ENCODE measurements around the gene FPR3. TPM values are rescaled to one million over a fixed set of nuclear protein-coding genes. Genes with fewer than 3 reads are reported as not detected.

Gene FPR3
- total RNA-seq, 2 donors from 2014 or later: not detected

- no peak overlapping the region for H3K27ac Mint-ChIP-seq
- peaks cover 2 to 11% of the 10 kb centered on the region in 2 donors for H3K9me3 Mint-ChIP-seq
- no peaks in the 10 kb centered on the region for H3K4me1 Mint-ChIP-seq (ENCODE audit: low read depth)
- ATAC-seq (replicated peaks in 1 of 2): no peak
- no peak for DNase-seq
- H3K4me3 Mint-ChIP-seq: no peak overlapping the region
- H3K27me3 Mint-ChIP-seq (ENCODE audit: low read depth): peaks cover 13% of the 10 kb centered on the region
- H3K36me3 Mint-ChIP-seq (ENCODE audit: insufficient read depth in 2 of 2): peaks cover 4 to 7% of the 10 kb centered on the region in 2 donors
These were observed 8.1 kb upstream of the FPR3 start for GRCh38 chr19:51786646-51787494.

GRCh38 chr19:51788029-51788428 is 6.9 kb upstream of the FPR3 start:
- Mint-ChIP-seq H3K27me3 (ENCODE audit: low read depth) (peaks cover 9% of the 10 kb centered on the region), H3K27ac (no peak overlapping the region), H3K4me1 (ENCODE audit: low read depth) (no peaks in the 10 kb centered on the region), H3K4me3 (no peak overlapping the region), H3K36me3 (ENCODE audit: insufficient read depth in 2 of 2) (peaks cover 4 to 7% of the 10 kb centered on the region in 2 donors), H3K9me3 (peaks cover 4 to 14% of the 10 kb centered on the region in 2 donors)
- DNase-seq (no peak), ATAC-seq (replicated peaks in 1 of 2) (no peak)

- peaks cover 6 to 14% of the 10 kb centered on the region in 2 donors for H3K9me3 Mint-ChIP-seq
- no peak overlapping the region for H3K27ac Mint-ChIP-seq
- H3K4me3 Mint-ChIP-seq: no peak overlapping the region
- H3K27me3 Mint-ChIP-seq (ENCODE audit: low read depth): peaks cover 9% of the 10 kb centered on the region
- H3K4me1 Mint-ChIP-seq (ENCODE audit: low read depth): no peaks in the 10 kb centered on the region
- DNase-seq (no peak), ATAC-seq (replicated peaks in 1 of 2) (no peak)
- H3K36me3 Mint-ChIP-seq (ENCODE audit: insufficient read depth in 2 of 2): peaks cover 4 to 7% of the 10 kb centered on the region in 2 donors
These were observed 5.7 kb upstream of the FPR3 start for GRCh38 chr19:51789061-51789795.

- no peak for DNase-seq
- peaks cover 0 to 8% of the 10 kb centered on the region in 2 donors for H3K36me3 Mint-ChIP-seq (ENCODE audit: insufficient read depth in 2 of 2)
- no peak overlapping the region for H3K27ac Mint-ChIP-seq
- no peaks in the 10 kb centered on the region for H3K4me1 Mint-ChIP-seq (ENCODE audit: low read depth)
- H3K27me3 Mint-ChIP-seq (ENCODE audit: low read depth): peaks cover 14% of the 10 kb centered on the region
- ATAC-seq (replicated peaks in 1 of 2): no peak
- peaks cover 18% of the 10 kb centered on the region in 2 donors for H3K9me3 Mint-ChIP-seq
- no peak overlapping the region for H3K4me3 Mint-ChIP-seq
These were observed 2.0 kb upstream of the FPR3 start for GRCh38 chr19:51792932-51793331.

- DNase-seq (no peak), ATAC-seq (replicated peaks in 1 of 2) (no peak)
- peaks cover 14% of the 10 kb centered on the region for H3K27me3 Mint-ChIP-seq (ENCODE audit: low read depth)
- H3K9me3 Mint-ChIP-seq: peaks cover 15 to 17% of the 10 kb centered on the region in 2 donors
- no peak overlapping the region for H3K27ac Mint-ChIP-seq
- H3K4me3 Mint-ChIP-seq: no peak overlapping the region
- peaks cover 0 to 6% of the 10 kb centered on the region in 2 donors for H3K36me3 Mint-ChIP-seq (ENCODE audit: insufficient read depth in 2 of 2)
- no peaks in the 10 kb centered on the region for H3K4me1 Mint-ChIP-seq (ENCODE audit: low read depth)
These were observed 963 bp upstream of the FPR3 start for GRCh38 chr19:51793994-51794393.

- Mint-ChIP-seq H3K9me3 (peaks cover 15 to 19% of the 10 kb centered on the region in 2 donors), H3K27ac (no peak overlapping the region), H3K4me3 (no peak overlapping the region), H3K36me3 (ENCODE audit: insufficient read depth in 2 of 2) (peaks cover 5 to 6% of the 10 kb centered on the region in 2 donors), H3K4me1 (ENCODE audit: low read depth) (no peaks in the 10 kb centered on the region), H3K27me3 (ENCODE audit: low read depth) (peaks cover 14% of the 10 kb centered on the region)
- ATAC-seq (replicated peaks in 1 of 2): no peak
- no peak for DNase-seq
These were observed 1.3 kb downstream of the FPR3 start for GRCh38 chr19:51796195-51796679.

- no peak for ATAC-seq (replicated peaks in 1 of 2)
- H3K4me3 Mint-ChIP-seq: no peak overlapping the region
- peaks cover 5 to 6% of the 10 kb centered on the region in 2 donors for H3K36me3 Mint-ChIP-seq (ENCODE audit: insufficient read depth in 2 of 2)
- DNase-seq: no peak
- H3K4me1 Mint-ChIP-seq (ENCODE audit: low read depth): no peaks in the 10 kb centered on the region
- no peak overlapping the region for H3K27ac Mint-ChIP-seq
- peaks cover 8 to 16% of the 10 kb centered on the region in 2 donors for H3K9me3 Mint-ChIP-seq
- peaks cover 9% of the 10 kb centered on the region for H3K27me3 Mint-ChIP-seq (ENCODE audit: low read depth)
These were observed 2.5 kb downstream of the FPR3 start for GRCh38 chr19:51797480-51797879.

- H3K9me3 Mint-ChIP-seq: peaks cover 8 to 16% of the 10 kb centered on the region in 2 donors
These were observed 3.1 kb downstream of the FPR3 start for GRCh38 chr19:51798062-51798461.

GRCh38 chr19:51799034-51799773 is 4.2 kb downstream of the FPR3 start:
- DNase-seq (no peak), ATAC-seq (replicated peaks in 1 of 2) (no peak)
- Mint-ChIP-seq H3K27me3 (ENCODE audit: low read depth) (peaks cover 9% of the 10 kb centered on the region), H3K4me1 (ENCODE audit: low read depth) (no peaks in the 10 kb centered on the region), H3K4me3 (no peak overlapping the region), H3K36me3 (ENCODE audit: insufficient read depth in 2 of 2) (peaks cover 5 to 6% of the 10 kb centered on the region in 2 donors), H3K9me3 (peaks cover 11 to 14% of the 10 kb centered on the region in 2 donors), H3K27ac (no peak overlapping the region)

More at GRCh38 chr19:51798062-51798461, 3.1 kb downstream of the FPR3 start:
- H3K4me1 Mint-ChIP-seq (ENCODE audit: low read depth): no peaks in the 10 kb centered on the region
- no peak overlapping the region for H3K4me3 Mint-ChIP-seq
- H3K27me3 Mint-ChIP-seq (ENCODE audit: low read depth): peaks cover 9% of the 10 kb centered on the region
- H3K27ac Mint-ChIP-seq: no peak overlapping the region
- peaks cover 5 to 6% of the 10 kb centered on the region in 2 donors for H3K36me3 Mint-ChIP-seq (ENCODE audit: insufficient read depth in 2 of 2)
- ATAC-seq (replicated peaks in 1 of 2) (no peak), DNase-seq (no peak)

GRCh38 chr19:51799774-51800472 is 5.0 kb downstream of the FPR3 start:
- H3K9me3 Mint-ChIP-seq: peaks cover 11 to 18% of the 10 kb centered on the region in 2 donors
- no peak overlapping the region for H3K4me3 Mint-ChIP-seq
- ATAC-seq (replicated peaks in 1 of 2) (no peak), DNase-seq (no peak)
- peaks cover 6 to 7% of the 10 kb centered on the region in 2 donors for H3K36me3 Mint-ChIP-seq (ENCODE audit: insufficient read depth in 2 of 2)
- H3K4me1 Mint-ChIP-seq (ENCODE audit: low read depth): no peaks in the 10 kb centered on the region
- no peak overlapping the region for H3K27ac Mint-ChIP-seq
- peaks cover 9% of the 10 kb centered on the region for H3K27me3 Mint-ChIP-seq (ENCODE audit: low read depth)

GRCh38 chr19:51800473-51801244 is 5.7 kb downstream of the FPR3 start:
- Mint-ChIP-seq H3K4me3 (no peak overlapping the region), H3K27ac (no peak overlapping the region), H3K9me3 (peaks cover 11 to 18% of the 10 kb centered on the region in 2 donors), H3K36me3 (ENCODE audit: insufficient read depth in 2 of 2) (peaks cover 6 to 7% of the 10 kb centered on the region in 2 donors), H3K4me1 (ENCODE audit: low read depth) (no peaks in the 10 kb centered on the region), H3K27me3 (ENCODE audit: low read depth) (peaks cover 9% of the 10 kb centered on the region)
- no peak for DNase-seq
- ATAC-seq (replicated peaks in 1 of 2): no peak

GRCh38 chr19:51802775-51803174 is 7.8 kb downstream of the FPR3 start:
- no peak overlapping the region for H3K27ac Mint-ChIP-seq
- no peak for ATAC-seq (replicated peaks in 1 of 2)
- H3K4me3 Mint-ChIP-seq: no peak overlapping the region
- H3K4me1 Mint-ChIP-seq (ENCODE audit: low read depth): no peaks in the 10 kb centered on the region
- peaks cover 0 to 9% of the 10 kb centered on the region in 2 donors for H3K36me3 Mint-ChIP-seq (ENCODE audit: insufficient read depth in 2 of 2)
- DNase-seq: no peak
- no peaks in the 10 kb centered on the region for H3K27me3 Mint-ChIP-seq (ENCODE audit: low read depth)
- peaks cover 6 to 7% of the 10 kb centered on the region in 2 donors for H3K9me3 Mint-ChIP-seq

All from activated T-cell treated with anti-CD3 and anti-CD28 coated beads, Interleukin-2, amount 50 U/mL, for 72 hours (primary cell).